HG03280 (cell line): ENCODE measurements around the gene FCGR1A.
"Not testable (repeated sequence)": the region's sequence is repeated elsewhere in the genome, so short reads cannot be mapped to it uniquely, and the experiment has no call there.

ENCODE experiments used
- ATAC-seq: cut with Tn5 transposase; IDR thresholded peaks from one replicate; pipeline ENCODE4 v1.9.1; 2021; ENCODE audit warnings: mild to moderate bottlenecking, moderate library complexity; ENCODE audit not compliant: unreplicated experiment

FCGR1A gene

DNA sequence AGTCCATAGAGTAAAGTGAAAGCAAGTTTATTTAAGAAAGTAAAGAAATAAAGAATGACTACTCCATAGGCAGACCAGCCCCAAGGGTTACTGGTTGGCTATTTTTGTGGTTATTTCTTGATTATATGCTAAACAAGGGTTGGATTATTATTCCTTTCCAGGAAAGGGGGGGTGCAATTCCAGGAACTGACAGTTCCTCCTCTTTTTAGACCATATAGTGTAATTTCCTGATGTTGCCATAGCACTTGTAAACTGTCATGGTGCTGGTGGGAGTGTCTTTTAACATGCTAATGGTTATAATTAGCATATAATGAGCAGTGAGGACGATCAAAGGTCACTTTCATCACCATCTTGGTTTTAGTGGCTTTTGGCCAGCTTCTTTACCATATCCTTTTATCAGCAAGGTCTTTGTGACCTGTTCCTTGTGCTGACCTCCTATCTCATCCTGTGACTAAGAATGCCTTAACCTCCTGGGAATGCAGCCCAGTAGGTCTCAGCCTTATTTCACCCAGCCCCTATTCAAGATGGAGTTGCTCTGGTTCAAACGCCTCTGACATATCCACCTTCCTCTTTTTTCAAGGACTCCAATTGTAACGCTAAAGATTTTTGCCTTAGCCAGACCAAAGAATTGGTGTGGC, 6.9 kb upstream of the FCGR1A start:
- ATAC-seq, result not testable (repeated sequence)

DNA sequence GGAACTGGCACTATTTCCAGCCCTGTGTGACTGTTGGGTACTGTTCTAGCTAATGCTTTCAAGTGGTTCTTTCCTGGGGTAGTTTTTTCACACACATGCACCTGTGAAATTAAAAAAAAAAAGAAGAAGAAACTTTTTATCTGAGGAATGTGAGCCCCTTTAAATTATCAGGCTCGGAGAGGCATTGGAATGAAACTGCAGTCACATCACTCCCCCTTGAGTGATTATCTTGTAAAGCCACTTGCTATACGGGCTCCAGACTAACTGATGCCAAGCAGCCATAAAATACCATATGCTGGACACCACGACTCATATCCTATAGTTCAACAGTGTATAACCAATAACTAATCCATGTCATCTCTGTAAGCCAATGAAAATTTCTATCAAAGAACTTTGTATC, 5.4 kb upstream of the FCGR1A start:
- not testable (repeated sequence) for ATAC-seq

DNA sequence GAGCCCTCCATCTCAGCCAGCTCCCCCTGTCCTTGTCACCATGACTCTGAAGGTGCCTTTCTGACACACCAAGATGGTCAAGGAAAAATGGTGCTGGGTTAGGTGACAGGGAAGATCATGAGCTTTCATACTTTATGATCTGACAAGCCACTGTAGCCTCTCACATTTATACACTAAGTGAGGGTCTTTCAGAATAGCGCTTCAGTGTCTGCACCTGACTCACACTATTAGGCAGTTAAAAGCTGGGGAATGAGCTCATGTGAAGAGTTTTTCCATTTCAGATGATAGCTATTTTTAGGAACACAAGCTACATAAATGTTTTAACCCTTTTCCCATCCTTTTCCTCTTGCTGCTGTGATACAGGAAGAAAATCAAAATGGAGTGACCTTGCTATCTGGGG, 4.2 kb upstream of the FCGR1A start:
- not testable (repeated sequence) for ATAC-seq

DNA sequence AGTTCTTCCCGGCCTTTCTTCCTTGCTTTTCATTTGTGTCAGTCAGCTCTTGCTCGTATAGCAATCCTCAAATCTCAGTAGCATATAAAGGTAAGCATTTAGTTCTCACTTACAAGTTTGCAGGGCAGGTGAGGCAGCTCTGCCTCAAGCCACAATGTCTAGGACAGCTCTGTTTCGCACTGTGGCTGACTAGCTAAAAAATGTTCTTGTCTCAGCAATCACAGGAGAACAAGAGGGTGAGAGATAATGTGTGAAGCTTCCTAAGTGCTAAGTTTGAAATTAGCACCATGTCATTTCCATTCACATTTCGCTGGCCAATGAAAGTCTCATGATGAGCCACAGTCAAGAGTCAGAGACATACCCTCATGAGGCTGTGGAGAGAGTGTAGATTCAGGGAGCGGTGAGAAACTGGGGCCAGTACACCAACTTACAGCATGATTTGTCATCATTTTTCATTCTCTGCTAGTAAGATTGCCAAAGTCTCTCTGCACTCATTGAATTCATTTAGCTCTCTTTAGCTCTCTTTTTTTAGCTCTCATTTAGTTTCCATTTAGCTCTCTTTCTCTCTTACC, 995 bp upstream of the FCGR1A start:
- ATAC-seq, result not testable (repeated sequence)

DNA sequence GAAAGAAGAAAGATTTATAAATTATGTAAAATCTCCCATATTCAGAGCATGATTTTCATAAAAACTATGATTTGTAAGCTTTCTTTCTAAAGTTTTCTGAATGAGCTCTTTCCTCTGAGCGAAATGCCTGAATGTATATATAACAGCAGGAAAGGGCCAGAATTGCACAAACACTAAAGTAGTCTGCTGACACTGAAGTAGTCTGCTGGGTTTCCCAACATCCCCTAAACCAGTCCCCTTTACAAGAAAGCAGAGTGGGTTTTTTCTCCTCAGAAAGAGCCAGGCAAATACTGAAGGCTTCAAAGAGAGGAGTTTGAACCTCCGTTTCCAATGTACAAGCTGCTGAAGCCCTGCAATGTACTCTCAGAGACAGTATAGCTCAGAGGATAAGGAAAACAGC, 795 bp downstream of the FCGR1A start:
- ATAC-seq, result not testable (repeated sequence)

DNA sequence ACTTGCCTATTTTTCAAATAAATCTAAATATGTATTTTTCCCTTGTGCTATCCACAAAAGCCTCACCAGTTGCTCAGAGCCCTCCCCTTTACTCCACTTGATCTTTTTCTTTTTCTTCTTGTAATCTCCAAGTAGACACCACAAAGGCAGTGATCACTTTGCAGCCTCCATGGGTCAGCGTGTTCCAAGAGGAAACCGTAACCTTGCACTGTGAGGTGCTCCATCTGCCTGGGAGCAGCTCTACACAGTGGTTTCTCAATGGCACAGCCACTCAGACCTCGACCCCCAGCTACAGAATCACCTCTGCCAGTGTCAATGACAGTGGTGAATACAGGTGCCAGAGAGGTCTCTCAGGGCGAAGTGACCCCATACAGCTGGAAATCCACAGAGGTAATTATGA, 1.4 kb downstream of the FCGR1A start:
- not testable (repeated sequence) for ATAC-seq

DNA sequence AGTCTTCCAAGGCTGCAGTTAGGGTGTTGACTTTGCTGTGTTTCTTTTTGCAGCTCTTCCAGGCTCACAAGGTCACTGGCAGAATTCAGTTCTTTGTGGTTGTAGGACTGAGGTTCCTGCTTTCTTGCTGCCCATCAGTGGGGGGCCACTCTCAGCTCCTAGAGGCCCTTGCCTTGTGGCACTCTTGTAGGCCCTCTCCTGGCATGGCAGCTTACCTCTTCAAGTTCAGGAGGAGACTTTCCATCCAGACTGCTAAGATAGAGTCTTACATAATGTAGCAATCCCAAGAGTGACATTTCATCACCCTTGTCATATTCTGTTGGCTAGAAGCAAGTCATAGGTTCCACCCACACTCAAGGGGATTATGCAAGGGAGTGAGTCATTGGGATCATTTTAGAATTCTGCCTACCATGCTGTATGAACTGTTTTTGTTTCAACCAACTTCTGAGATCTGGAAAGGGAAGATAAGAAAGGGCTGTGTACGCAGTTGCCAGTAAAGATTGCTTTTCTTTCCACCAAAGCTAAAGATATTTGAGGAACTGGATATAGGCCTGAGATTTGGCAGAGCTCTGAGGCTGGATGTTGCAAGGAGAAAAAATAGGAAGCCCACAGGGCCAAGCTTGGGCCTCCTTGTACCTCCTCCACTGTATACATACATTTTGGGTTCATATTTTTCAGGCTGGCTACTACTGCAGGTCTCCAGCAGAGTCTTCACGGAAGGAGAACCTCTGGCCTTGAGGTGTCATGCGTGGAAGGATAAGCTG, 5.4 kb downstream of the FCGR1A start:
- ATAC-seq, result not testable (repeated sequence)

DNA sequence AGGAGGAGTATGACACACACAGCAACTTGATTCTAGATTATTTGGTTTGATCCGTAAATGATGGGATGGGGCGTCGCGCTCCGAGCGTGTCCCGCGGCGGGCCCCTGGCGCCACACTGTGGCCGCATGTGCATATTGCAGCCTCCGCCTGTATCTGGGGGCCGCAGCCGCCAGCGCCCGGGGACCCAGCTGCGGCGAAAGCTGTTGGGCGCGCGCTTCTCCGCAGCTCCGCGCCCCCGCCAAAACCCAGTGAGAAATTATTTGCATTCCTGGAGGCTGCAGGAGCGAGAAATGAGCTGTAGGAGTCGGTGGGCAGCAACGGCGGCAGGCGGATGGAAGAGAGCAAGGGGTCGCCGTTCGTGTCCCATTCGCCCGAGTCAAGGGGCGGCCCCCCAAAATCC, 10.0 kb downstream of the FCGR1A start:
- ATAC-seq, result peak; percentile 62

DNA sequence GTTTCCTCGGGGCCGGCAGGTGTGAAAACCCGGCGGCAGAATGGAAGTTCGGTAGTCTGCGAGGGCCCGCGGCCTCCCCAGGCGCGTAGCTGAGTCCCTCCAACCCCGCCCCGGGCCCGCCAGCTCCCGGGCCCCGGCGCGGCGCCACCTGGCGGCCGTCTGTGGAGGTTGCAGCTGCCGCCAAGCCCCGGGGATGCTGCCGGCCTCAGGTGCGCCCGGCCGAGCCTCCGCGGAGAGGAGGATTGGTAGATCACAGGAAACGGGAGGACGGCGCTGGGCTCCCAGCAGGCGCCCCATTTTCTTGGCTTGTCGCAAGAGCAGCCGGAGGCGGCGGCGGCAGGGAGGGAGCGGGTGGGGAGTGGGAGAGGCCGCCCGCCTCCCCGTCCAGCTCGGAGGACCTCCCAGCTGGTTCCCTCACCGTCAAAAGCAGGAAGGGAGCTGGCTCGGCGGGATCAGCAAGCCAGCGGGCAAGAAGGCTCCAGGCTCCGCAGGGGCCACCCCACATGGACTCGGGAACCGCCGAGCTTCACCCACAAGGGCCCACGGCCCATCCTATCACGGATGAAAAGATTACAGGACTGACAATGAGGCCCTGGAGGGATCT, 10.5 kb downstream of the FCGR1A start:
- ATAC-seq, result peak; percentile 83

DNA sequence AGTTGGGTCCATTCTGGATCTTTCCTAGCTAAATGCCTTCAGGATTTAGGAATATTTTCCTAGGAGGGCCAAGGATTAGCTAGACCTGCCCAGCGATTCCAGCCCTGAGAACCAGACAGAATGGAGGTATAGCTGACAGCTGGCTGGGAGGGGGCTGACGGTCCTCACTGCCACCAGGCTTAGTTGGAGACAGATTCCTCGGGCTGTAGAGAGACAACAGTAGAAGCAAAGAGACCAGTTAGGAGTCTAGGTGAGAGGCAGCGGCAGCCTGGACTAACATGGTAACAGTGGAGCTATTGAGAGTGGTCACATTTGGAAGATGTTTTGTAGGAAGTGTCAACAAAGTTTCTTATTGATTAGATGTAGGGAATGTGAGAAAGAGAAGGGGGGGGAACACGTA, 11.4 kb downstream of the FCGR1A start:
- ATAC-seq, result not testable (repeated sequence)

DNA sequence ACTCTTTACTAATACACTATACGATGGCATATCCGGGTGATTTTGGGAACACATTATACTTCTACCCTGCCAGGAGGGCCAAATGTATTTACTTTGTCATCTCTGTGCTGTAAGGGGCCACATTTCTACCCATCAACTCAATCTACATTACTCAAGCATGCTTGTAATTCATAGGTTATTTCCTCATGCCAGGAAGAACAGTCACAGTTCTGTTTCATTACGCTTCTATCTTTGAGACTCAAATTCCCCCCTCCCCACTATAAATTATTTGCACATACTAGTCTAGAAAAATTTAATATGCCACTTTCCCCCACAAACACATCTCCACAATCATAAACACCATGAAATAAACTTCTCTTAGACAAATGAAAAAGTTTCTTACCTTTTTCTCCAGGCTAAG, 19.1 kb downstream of the FCGR1A start:
- not testable (repeated sequence) for ATAC-seq

DNA sequence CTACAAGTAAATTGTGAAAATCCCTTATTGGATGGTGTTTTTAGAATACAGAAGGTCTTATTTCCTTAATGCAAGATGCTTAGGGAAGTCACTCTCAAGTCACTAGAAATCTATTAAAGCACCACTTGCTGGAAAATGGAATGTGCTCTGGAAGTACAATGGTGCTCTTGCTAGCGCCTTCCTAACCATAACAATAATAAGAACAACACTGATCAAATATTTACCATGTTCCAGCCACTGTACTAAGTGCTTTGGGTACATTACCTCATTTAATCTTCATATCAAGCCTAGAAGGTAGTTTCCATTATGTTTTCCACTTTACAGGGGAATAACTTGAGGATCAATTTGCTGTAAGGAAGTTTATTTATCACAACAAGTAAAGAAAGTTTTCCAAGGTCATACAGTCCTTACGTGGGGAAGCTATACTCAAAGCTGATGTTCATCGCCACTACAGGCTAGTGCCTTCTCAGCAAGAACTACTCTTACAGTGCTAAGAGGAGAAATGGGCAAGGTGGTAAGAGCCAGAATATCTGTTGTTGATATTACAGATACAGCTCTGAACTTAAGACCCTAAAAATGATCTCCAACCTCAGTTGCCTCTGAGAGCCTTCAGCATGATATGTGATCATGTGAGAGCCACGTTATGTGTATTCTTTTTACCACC, 22.1 kb downstream of the FCGR1A start:
- not testable (repeated sequence) for ATAC-seq

DNA sequence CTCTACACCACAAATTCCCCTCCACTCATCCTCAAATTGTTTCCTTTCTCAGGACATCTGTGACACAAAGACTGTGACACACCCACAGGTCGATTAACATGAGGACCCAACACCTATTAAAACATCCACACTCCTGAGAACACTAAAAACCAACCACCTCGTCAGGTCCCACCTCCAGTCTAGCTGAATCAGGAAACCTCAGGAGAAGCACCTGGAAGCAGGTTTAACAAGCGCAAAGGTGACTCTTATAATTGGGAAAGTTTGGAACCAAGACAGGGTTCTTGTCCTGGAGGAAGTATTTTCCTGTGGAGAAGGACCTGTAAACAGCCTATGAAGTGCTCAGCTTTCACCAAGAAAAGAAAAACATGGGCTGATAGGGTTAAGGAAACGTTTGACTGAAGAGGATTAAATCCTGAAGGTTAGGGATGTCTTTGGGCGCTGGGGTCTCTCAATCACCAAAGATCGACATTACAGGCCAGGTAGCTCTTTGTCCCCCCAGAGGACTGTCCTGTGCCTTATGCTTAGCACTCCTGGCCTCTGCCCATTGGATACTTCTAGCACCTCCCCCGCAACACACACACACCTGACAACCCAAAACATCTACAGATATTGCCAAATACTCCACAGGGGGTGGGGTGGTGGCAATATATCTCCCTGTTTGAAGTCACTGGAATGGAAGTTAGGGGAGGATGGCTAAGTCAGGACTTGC, 28.4 kb downstream of the FCGR1A start:
- not testable (repeated sequence) for ATAC-seq

DNA sequence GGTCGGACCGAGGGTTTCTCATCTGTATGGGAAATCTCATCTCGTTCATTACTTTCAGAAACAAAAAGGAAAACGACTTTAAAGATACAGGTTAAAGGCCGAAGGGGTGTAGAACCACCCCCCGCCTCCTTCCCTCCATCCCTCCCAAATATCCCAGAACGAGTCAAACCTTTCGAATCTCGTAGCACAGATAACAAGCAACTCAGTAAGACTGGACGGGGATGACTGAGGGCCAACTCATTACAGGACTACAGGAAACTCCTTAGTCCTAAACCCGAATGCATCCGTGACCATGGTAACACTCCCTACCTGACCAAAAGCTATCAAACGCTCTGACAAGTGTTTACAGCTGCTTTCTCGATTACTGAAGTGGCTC, 29.0 kb downstream of the FCGR1A start:
- ATAC-seq, result peak; percentile 18

DNA sequence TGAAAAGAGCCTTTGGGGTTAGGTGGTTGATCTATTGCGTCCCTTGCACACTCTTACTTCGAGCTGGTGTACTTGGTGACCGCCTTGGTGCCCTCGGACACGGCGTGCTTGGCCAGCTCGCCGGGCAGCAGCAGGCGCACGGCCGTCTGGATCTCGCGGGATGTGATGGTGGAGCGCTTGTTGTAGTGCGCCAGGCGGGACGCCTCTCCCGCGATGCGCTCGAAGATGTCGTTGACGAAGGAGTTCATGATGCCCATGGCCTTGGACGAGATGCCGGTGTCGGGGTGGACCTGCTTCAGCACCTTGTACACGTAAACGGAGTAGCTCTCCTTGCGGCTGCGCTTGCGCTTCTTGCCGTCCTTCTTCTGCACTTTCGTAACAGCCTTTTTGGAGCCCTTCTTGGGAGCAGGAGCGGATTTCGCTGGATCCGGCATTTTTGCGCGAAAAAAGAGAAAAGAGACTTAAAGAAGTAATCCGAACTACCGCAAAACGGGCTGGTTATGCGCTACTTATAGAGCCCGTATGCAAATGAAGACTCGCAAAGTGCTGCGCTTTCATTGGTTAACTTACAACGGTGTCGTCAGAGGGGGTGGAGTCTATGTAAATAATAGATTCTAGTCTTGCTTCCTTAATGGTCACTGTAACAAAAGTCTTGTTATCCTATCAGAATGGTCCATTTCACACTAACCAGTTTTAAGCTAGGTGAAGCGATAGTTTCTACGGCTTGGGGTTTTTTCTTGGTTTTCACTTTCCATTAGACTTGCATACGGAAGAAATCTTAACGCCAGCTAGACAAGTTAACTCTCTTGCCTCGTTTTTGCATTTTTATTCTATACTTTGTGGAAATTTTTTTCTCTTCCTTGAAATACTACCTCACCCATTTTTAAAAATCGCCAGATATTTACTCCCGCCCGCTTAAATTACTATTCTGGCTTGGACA, 29.7 kb downstream of the FCGR1A start:
- ATAC-seq, result peak; percentile 89

DNA sequence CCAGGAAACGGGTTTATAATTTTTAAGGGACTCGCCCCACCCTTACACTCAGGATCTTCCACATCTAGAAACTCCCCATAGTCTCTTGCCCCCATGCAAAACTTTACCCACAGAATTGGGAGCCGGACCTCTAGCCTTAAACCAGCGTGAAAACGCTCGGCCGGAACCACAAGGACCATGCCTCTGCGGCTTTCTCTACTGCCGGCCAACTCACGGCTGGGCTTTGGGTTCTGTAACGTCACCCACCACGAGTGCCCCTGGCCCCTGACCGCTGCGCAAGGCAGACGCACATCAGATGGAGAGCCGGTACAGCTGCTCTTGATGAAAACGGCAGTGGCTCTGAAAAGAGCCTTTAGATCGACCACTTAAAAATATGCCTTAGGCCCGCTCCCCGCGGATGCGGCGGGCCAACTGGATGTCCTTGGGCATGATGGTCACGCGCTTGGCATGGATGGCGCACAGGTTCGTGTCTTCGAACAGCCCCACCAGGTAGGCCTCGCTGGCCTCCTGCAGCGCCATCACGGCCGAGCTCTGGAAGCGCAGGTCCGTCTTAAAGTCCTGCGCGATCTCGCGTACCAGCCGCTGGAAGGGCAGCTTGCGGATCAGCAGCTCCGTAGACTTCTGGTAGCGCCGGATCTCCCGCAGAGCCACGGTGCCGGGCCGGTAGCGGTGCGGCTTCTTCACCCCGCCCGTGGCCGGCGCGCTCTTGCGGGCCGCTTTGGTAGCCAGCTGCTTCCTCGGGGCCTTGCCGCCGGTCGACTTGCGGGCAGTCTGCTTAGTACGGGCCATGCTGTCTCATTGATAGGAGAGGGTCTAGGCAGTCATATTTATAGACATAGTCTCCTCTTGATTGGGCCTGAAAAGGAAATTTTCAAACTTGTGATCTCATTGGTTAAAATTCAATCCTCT, 30.7 kb downstream of the FCGR1A start:
- not testable (repeated sequence) for ATAC-seq

DNA sequence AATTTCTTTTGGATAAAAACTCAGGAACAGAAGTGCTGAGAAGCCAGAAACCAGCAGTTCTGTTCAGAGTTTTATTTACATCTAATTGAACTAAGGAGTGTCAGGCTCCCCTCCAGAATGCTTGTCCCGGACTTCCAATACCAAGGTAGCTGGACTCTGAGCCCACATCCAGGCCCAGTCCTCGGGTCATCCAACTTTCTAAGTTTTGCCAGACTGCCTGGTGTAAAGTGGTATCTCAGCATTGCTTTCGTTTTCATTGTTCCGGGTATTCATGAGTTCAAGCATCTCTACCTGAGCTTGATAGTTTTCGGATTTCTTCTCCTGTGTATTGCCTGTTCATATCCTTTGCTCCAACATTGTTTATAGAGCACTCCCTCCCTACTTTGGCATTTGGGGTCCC, 37.9 kb downstream of the FCGR1A start:
- not testable (repeated sequence) for ATAC-seq

DNA sequence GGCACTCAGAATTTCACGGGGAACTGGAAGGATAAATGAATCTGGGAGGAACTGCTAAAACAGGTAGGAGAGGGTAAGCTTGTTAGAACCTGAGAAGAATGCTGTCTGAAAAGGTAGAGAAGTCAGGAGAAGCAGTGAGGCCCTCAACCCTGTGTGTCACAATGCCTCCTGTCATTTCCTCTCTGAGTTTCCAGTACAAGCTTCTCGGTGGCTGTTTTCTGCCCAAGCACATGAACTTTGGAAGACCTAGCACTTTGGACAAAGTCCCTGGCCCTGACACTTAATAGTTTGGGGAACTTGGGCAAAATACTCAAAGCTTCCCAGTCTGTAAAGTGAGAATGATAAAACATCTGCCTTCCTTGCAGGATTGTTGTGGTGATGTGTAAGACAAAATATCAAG, 44.1 kb downstream of the FCGR1A start:
- ATAC-seq, result not testable (repeated sequence)
